Smooth muscle cell (in vitro differentiated cells): ENCODE data around the gene HAO1. TPM values are rescaled to one million over a fixed set of nuclear protein-coding genes. Genes with fewer than 3 reads are reported as not detected.

ENCODE experiments used
- DNase-seq: peaks from one replicate; lab custom pipeline; 2025; ENCODE audit not compliant: unreplicated experiment; lab: John Stamatoyannopoulos, UW
- H2AFZ ChIP-seq: fragments of 200-600 bp; sonication (generic); 2 replicates; pipeline ENCODE4 v1.6.0; 2016; ENCODE audit warnings: antibody characterized with exemption, low read depth, mild to moderate bottlenecking
- H3F3A ChIP-seq: fragments of 200-600 bp; sonication (generic); 2 replicates; pipeline ENCODE4 v1.6.0; 2017; ENCODE audit warnings: antibody characterized with exemption, low read depth
- H3K27ac ChIP-seq: fragments of 200-600 bp; sonication (generic); 2 replicates; pipeline ENCODE4 v1.5.1; 2016; ENCODE audit warnings: low read depth, mild to moderate bottlenecking
- H3K27me3 ChIP-seq: fragments of 200-600 bp; sonication (generic); 2 replicates; pipeline ENCODE4 v1.6.1; 2016; ENCODE audit warnings: low read depth, mild to moderate bottlenecking
- H3K36me3 ChIP-seq: fragments of 200-600 bp; sonication (generic); 2 replicates; pipeline ENCODE4 v1.5.1; 2016; ENCODE audit warnings: low read depth
- H3K4me1 ChIP-seq: fragments of 200-600 bp; sonication (generic); 2 replicates; pipeline ENCODE4 v1.5.1; 2016; ENCODE audit warnings: low read depth
- H3K4me2 ChIP-seq: fragments of 200-600 bp; sonication (generic); 2 replicates; pipeline ENCODE4 v1.6.0; 2016; ENCODE audit warnings: mild to moderate bottlenecking
- H3K4me3 ChIP-seq: fragments of 200-600 bp; sonication (generic); 2 replicates; pipeline ENCODE4 v1.5.1; 2016; ENCODE audit warnings: mild to moderate bottlenecking
- H3K79me2 ChIP-seq: fragments of 200-600 bp; sonication (generic); 2 replicates; pipeline ENCODE4 v1.6.0; 2016; ENCODE audit warnings: low read depth, mild to moderate bottlenecking
- H3K9ac ChIP-seq: fragments of 200-600 bp; sonication (generic); 2 replicates; pipeline ENCODE4 v1.6.0; 2016; ENCODE audit warnings: low read depth
- H3K9me3 ChIP-seq: fragments of 200-600 bp; sonication (generic); replicated peaks from 2 replicates; pipeline ENCODE4 v1.5.1; 2016; ENCODE audit warnings: low read depth
- H4K20me1 ChIP-seq: fragments of 200-600 bp; sonication (generic); 2 replicates; pipeline ENCODE4 v1.6.0; 2016; ENCODE audit warnings: low read depth
- CTCF ChIP-seq: fragments of 200-600 bp; sonication (generic); IDR thresholded peaks from 2 replicates; pipeline ENCODE4 v1.5.1; 2017; ENCODE audit warnings: borderline replicate concordance, mild to moderate bottlenecking, antibody characterized with exemption; ENCODE audit not compliant: insufficient read depth, poor library complexity, severe bottlenecking
- WGBS: methylation state at CpG from one replicate; pipeline ENCODE4 v1.1.7; 2016; ENCODE audit warnings: low lambda C conversion rate; 5-methylcytosine and 5-hydroxymethylcytosine counted together
- polyA plus RNA-seq: library from polyadenylated mRNA; unstranded; fragments of >200 nt; fragmentation: Nextera tagmentation; extraction: Ambion mirVana; gene quantifications from 2 replicates; pipeline ENCODE4 v1.2.1, GENCODE V29; 2016
- total RNA-seq: library from RNA; depleted of rRNA; stranded (reverse); fragments of >200 nt; gene quantifications from 2 replicates; pipeline ENCODE4 v1.2.3, GENCODE V29; 2014

The HAO1 gene
- total and polyA plus RNA-seq, 2 experiments from 2014 or later = not detected

- Histone ChIP-seq H3K27ac (no peak overlapping the region), H3K79me2 (no peaks in the 10 kb centered on the region), H3K4me1 (peaks cover 8% of the 10 kb centered on the region), H3K4me3 (no peak overlapping the region), H4K20me1 (no peaks in the 10 kb centered on the region), H2AFZ (no peak overlapping the region), H3K27me3 (no peaks in the 10 kb centered on the region), H3K9ac (no peak overlapping the region), H3F3A (no peaks in the 10 kb centered on the region), H3K4me2 (no peak overlapping the region), H3K9me3 (no peaks in the 10 kb centered on the region), H3K36me3 (no peaks in the 10 kb centered on the region)
- 78% methylated on average over 3 of the region's 3 CpGs for WGBS
- DNase-seq = no peak
- TF ChIP-seq CTCF = no peak
Observed at GRCh38 chr20:7881551-7881950, 58.7 kb downstream of the HAO1 start.

- H3K27me3 ChIP-seq = no peaks in the 10 kb centered on the region
- no peak for TF ChIP-seq CTCF
- no peak overlapping the region for H3K9ac ChIP-seq
- no peaks in the 10 kb centered on the region for H3K36me3 ChIP-seq
- H3K9me3 ChIP-seq = no peaks in the 10 kb centered on the region
- no peaks in the 10 kb centered on the region for H4K20me1 ChIP-seq
- peaks cover 8% of the 10 kb centered on the region for H3K4me1 ChIP-seq
- WGBS = 60% methylated on average over 5 of the region's 5 CpGs
- no peak for DNase-seq
- no peak overlapping the region for H3K4me3 ChIP-seq
- peak overlapping the region; percentile 38 for H3K27ac ChIP-seq
- no peaks in the 10 kb centered on the region for H3K79me2 ChIP-seq
- H2AFZ ChIP-seq = no peak overlapping the region
- H3K4me2 ChIP-seq = peak overlapping the region; percentile 56
- no peaks in the 10 kb centered on the region for H3F3A ChIP-seq
Observed at GRCh38 chr20:7879883-7880282, 60.4 kb downstream of the HAO1 start.

GRCh38 chr20:7868108-7868507 is 72.2 kb downstream of the HAO1 start:
- 83% methylated on average over 2 of the region's 2 CpGs for WGBS
- no peaks in the 10 kb centered on the region for H4K20me1 ChIP-seq
- no peak for DNase-seq
- H3K27me3 ChIP-seq = no peaks in the 10 kb centered on the region
- no peak overlapping the region for H3K4me3 ChIP-seq
- no peaks in the 10 kb centered on the region for H3K4me1 ChIP-seq
- no peaks in the 10 kb centered on the region for H3K79me2 ChIP-seq
- no peak overlapping the region for H3K9ac ChIP-seq
- no peaks in the 10 kb centered on the region for H3K9me3 ChIP-seq
- no peak overlapping the region for H2AFZ ChIP-seq
- TF ChIP-seq CTCF = no peak
- no peak overlapping the region for H3K4me2 ChIP-seq
- H3K27ac ChIP-seq = no peak overlapping the region
- H3F3A ChIP-seq = no peaks in the 10 kb centered on the region
- H3K36me3 ChIP-seq = no peaks in the 10 kb centered on the region

- 63% methylated on average over 11 of the region's 11 CpGs for WGBS
- peak overlapping the region; percentile 51 for H2AFZ ChIP-seq
- no peak for DNase-seq
Observed at GRCh38 chr20:7866285-7866684, 74.0 kb downstream of the HAO1 start.

More at GRCh38 chr20:7866285-7866684, 74.0 kb downstream of the HAO1 start:
- Histone ChIP-seq H3K9me3 (no peaks in the 10 kb centered on the region), H3K36me3 (no peaks in the 10 kb centered on the region), H3K27me3 (no peaks in the 10 kb centered on the region), H3K9ac (no peak overlapping the region), H4K20me1 (no peaks in the 10 kb centered on the region), H3K27ac (no peak overlapping the region), H3K4me1 (no peaks in the 10 kb centered on the region), H3F3A (no peaks in the 10 kb centered on the region), H3K4me2 (no peak overlapping the region), H3K4me3 (no peak overlapping the region), H3K79me2 (no peaks in the 10 kb centered on the region)
- TF ChIP-seq CTCF = no peak
